GM19324 (cell line): ENCODE data around the gene PPP2R2B.
A peak's percentile ranks its signal among the peaks of the same experiment; 100 is the strongest.
"Not testable (repeated sequence)": the region's sequence is repeated elsewhere in the genome, so short reads cannot be mapped to it uniquely, and the experiment has no call there.

Source experiments
- ATAC-seq: cut with Tn5 transposase; IDR thresholded peaks from one replicate; pipeline ENCODE4 v1.9.1; 2021; ENCODE audit warnings: mild to moderate bottlenecking, moderate library complexity; ENCODE audit not compliant: unreplicated experiment, low FRiP score

PPP2R2B gene

GRCh38 chr5:146751781-146752401, 126.7 kb downstream of the PPP2R2B start:
- peak; percentile 99 for ATAC-seq

- no peak for ATAC-seq
Measured at GRCh38 chr5:146751054-146751453, 127.5 kb downstream of the PPP2R2B start.

DNA sequence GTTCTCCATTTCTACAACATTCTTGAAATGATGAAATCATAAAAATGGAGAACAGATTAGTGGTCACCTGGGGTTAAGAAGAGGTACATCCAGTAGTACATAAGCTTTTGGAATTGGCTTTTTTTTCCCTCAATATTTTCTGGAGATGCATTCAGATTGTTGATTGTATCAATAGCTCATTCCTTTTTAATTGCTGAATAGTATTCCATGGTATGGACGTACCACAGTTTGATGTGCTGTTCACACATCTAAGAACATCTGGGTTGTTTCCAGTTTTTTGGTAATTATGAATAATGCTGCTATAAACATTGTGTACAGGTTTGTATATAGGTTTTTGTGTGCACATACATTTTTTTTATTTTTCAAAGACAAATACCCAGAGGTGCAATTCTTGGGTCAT, 130.0 kb downstream of the PPP2R2B start:
- no peak for ATAC-seq

DNA sequence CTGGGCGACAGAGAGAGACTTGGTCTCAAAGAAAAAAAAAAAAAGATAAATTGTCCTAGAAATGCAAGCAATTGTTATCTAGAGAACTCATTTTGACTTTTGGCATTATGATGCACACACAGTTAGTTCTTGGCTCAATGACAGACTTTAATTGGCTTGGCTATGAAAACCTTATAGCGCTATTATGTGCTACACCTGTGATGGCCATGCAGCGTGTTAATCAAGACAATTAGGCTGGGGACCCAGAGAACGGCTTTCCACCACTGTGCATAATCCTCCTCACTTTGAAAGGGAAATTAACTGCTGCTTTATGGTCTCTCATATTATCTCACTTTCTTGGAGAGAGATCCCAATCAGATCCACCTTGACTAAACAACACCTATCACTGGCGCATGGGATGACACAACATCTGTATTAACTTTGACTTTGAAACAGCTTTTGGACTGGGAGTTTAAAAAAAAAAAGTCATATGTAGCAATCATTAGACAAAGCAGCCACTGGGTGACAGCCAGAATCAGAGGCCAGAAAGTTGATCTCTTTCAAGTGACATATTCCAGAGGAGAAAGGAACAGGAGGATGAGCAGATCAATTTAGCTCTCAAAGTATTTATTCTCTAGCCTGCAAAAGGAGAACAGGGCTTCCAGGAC, 132.5 kb downstream of the PPP2R2B start:
- no peak for ATAC-seq

- ATAC-seq: no peak
Measured at GRCh38 chr5:146744068-146744745, 134.3 kb downstream of the PPP2R2B start.

DNA sequence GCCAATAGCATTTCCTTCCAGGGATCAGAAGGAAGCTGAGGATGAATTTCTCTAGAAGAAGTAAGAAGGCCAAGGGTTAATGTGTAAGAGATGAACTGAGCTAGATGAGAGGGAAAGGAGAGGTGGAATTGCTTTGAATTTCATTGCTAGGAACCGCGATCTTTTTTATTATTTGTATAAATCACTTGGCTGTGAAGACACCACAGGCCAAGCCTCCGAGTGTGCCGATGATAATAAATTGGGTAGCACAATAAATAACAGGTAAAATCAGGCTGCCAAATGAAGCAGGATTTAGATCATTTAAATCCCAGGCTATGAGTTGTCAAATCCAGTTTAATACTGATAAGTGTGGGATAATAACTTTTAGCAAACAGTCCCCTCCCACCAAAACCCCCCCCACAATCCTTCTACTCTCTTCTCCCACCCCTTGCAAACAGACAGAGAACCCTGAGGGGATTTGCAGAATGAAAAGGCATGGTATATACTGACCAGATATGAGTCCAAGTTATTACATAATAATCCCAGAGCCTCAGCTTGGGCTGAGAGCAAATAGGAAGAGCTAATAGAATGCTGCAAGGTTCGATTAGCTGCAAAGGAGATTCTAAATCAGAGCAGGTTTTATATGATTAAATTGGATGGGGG, 143.5 kb downstream of the PPP2R2B start:
- ATAC-seq: no peak

- ATAC-seq: no peak
Measured at GRCh38 chr5:146732962-146733361, 145.6 kb downstream of the PPP2R2B start.

DNA sequence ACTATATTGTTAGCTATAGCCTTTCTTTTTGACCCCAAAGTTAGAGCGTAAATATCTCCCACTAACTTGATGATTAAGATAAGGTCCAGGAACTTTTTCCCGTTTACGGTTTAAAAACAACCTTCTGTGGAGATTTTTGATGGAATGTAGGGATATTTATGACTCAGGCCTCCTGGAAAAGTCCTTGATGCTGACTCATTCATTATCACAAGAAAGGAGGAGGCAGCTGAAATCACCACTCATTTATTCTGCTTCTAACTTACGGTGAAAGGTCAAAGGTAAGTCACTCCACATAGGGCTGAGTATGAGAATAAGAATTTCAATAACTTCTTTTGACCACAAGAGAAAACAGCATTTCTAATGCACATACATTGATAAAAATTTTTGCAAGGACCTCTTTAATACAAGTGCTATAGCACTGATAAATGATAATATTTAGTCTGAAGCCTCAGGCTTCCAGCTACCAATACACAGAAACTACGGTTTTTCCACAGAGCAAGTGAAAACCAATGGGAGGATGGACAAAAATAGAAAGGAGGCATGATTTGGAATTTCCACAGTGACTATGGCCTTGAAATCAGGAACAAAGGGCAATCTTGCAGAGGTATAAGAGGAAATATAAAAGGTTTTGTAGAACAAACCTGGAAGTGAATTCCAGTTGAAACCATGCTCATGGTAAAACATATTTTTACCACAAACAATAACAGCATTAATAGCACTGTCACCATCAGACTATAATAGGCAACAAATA, 146.5 kb downstream of the PPP2R2B start:
- ATAC-seq: no peak

DNA sequence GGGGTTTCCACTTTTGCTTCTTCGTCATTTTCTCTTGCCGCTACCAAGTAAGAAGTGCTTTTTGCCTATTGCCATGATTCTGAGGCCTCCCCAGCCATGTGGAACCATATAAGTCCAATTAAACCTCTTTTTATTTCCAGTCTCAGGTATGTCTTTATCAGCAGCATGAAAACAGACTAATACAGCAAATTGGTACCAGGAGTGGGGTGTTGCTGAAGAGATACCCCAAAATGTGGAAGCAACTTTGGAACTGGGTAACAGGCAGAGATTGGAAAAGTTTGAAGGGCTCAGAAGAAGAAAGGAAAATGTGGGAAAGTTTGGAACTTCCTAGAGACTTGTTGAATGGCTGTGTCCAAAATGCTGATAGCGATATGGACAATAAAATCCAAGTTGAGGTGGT, 149.8 kb downstream of the PPP2R2B start:
- ATAC-seq: not testable (repeated sequence)

DNA sequence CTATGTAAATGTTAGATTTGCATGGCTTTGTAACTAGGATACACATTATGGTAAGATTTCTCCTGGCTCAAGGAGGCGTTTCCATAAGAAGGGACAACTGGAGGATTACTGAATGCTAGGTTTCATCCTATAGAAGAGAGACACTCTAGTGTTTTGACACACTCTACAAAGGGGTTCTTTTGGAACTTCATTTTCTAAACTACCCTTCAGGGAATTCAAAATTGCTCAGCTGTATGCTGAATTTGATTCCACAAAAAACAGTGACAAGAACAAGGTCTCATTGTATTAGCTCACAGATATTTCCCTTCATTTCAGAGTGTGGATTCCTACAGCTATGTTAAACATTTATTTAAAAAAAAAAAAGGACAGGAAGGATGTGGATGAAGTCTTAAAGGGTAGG, 151.7 kb downstream of the PPP2R2B start:
- no peak for ATAC-seq

DNA sequence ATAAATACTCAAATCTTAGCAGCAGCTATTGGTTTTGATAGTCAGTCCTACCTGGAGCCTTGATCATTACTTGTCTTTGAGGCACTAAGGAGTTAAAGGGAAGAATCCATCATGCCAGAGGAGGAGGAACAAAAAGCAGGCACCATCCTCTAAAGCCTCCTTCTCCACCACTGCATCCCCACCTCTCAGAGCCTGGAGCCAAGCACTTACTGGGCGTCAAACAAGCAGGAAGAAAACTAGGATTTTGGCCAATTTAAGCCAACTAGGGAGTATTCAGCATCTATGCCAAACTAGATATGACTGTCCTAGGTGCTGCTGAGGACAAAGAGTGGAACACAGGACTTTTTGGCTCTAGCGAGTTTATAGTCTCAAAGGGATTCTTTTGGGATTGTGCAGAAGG, 152.5 kb downstream of the PPP2R2B start:
- no peak for ATAC-seq

DNA sequence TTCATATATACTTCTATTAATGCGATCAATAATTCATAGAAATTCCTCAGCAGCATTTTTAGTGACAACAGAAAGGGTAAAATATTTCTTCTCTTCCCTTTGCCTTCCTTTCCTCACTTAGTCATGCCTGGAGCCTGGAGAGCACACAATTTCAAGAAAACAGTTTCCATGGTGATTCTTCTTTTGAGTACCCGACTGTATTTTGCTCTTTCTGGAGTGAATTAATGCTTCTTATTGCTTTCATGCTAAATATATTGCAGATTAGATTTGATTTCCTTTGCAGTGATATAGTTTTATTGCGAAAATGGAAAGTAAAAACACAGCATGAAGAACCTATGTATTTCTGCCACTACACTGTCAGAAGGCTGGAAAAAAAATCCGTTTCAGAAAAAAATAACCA, 153.5 kb downstream of the PPP2R2B start:
- ATAC-seq: no peak

DNA sequence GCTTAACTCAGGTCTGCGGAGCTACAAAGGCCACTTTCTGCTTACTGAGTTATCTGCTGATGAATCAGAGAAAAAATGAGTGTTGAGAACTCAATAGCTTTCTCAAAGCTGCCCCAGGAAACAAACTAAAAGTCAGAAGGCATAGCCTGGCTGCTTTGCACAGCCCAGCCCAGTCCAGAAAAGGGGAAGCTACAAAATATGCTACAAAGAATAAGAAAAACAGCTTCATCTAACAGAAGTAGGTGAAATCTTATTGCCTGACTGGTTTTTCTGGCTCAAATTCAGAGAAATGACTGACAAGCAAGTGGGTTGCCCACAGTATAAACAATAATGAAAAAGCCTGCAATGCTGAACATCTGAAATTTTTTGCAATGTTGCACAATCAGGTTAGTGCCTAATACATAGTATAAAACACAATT, 156.2 kb downstream of the PPP2R2B start:
- ATAC-seq: no peak

DNA sequence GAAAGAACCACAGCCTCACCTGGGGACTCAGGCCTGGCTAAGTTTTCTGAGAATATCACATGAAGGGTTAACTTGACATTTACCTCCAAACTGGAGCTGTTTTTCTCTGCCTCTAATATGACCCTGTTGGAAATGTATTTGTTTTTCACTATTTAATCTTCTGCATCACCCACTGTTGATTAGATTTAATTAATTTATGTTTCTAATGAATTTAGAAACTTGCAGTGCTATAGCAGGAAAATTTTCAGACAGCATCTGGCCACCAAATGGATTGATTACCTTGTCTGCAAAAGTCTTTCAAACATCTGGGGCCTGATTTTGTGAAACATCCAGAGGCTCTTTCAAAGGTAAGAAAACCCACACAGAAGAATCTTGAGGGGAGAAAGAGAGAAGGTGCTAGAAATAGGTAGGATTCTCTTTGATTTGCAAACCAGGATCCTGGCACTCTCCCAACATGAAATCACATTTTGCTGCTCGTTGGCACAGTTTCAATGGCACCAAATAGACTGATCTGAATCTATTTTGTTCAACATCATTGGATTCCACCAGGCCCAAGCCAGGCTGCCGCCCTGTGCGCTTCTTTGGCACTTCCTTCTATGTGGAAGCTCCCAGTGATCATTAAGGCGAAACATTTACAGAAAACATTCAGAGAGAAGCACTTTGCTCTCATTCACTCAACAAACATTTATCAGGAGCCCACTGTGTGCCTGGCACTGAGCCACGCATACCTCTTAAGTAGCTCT, 157.3 kb downstream of the PPP2R2B start:
- no peak for ATAC-seq

- no peak for ATAC-seq
Measured at GRCh38 chr5:146720107-146720506, 158.4 kb downstream of the PPP2R2B start.

DNA sequence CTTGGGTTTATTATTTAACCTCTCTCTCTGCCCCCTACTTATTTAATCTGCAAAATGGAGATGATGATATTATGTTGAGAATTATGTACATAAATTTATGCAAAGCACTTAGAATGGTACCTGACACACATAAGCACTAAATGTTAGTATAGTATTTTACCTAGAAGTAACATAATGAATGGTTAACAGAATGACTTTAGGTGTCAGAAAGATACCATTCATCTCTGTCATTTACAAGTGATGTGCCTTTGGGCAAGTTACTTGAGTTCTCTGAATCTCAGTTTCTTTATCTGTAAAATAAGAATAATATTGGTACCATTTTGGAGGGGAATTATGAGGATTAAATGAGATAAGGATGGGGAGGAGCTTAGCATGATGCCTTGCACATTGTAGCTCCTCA, 159.4 kb downstream of the PPP2R2B start:
- ATAC-seq: no peak

DNA sequence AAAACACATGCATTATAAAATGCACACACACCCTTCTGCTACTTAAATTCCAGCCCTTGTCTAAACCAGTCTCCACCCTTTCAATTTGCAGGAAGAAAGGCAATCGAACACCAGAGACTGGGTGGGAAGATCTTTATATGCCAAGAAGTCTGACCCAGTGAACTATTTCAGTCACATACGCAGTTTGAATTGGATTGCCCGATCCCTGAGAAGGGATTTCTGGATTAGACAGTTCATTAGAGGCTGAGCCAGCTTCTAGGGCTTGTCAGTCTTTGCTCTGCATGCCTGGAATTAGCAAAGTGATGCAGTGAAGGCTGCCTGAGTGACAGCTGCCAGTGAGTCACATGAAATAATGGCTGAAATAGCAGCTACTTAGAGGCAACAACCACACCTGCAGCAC, 159.9 kb downstream of the PPP2R2B start:
- ATAC-seq: no peak

DNA sequence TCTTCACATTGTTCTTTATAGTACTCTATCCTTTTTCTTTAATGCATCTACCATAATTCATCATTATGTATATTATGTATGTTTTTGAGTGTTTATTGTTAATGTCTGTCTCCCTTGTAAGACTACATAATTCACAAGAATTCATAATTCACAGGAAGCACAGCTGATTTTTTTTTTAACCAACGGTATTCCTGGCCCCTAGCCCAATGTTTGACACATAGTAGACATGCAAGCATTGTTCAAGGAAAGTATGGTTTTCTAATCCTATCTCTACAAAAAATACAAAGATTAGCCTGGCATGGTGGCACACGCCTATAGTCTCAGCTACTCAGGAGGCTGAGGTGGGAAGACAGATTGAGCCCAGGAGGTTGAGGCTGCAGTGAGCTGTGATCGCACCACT, 160.6 kb downstream of the PPP2R2B start:
- no peak for ATAC-seq

DNA sequence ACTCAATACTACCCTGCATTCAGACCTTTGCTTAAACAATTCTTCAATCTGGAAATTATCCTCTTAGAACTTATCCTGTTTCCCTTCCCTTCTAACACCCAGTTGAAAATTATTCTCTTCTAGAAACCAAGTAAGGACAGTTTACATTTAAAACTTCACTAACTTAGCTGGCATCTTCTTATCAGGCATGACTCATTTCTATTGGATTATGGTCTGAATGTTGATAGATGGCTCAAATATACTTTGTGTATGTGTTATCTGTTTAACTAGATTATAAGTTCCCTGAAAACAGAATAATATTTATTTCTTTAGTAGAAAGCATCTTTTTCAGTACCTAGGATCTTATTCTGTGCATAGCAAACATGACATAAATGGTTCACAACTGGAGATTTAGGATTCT, 161.9 kb downstream of the PPP2R2B start:
- no peak for ATAC-seq

GRCh38 chr5:146710348-146710747, 168.2 kb downstream of the PPP2R2B start:
- no peak for ATAC-seq
